ENCODE results near the gene MCFD2. TPM values are rescaled to one million over a fixed set of nuclear protein-coding genes. Genes with fewer than 3 reads are reported as not detected.

MCFD2 gene
- total RNA-seq, 3 donors from 2014 or later (not counting 1 experiment from before 2014, with no cell fraction given) = 24.5 to 38.4 (median 34.8) TPM

- H3K36me3 Mint-ChIP-seq = peaks cover 15% of the 10 kb centered on the region
- H3K9me3 Mint-ChIP-seq = peaks cover 3 to 5% of the 10 kb centered on the region in 2 donors
- DNase-seq = no peak
- Histone ChIP-seq H3K36me3 (ENCODE audit: control insufficient read depth, insufficient read depth, low read length) (no peaks in the 10 kb centered on the region), H3K9me3 (ENCODE audit: control insufficient read depth, insufficient read depth, low read length) (no peaks in the 10 kb centered on the region), H3K27ac (ENCODE audit: low read length) (no peak overlapping the region), H3K4me3 (ENCODE audit: low read length) (no peak overlapping the region), H3K4me1 (ENCODE audit: control insufficient read depth, insufficient read depth, low read length) (no peaks in the 10 kb centered on the region), H3K27me3 (ENCODE audit: control insufficient read depth, insufficient read depth, low read length) (no peaks in the 10 kb centered on the region)
- H3K4me3 Mint-ChIP-seq = no peak overlapping the region
- ATAC-seq = no peak
- TF ChIP-seq CTCF (IDR thresholded peaks at IDR 0.05) = no peak
- no peaks in the 10 kb centered on the region for H3K27me3 Mint-ChIP-seq (ENCODE audit: low read depth in 2 of 2)
- intact Hi-C loops (cut with micrococcal nuclease) = no loop called here
- H3K27ac Mint-ChIP-seq = no peak overlapping the region
- no peaks in the 10 kb centered on the region for H3K4me1 Mint-ChIP-seq
These were observed 7.5 kb upstream of the MCFD2 start for GRCh38 chr2:46923041-46923528.

- ATAC-seq = no peak
- H3K4me3 ChIP-seq (ENCODE audit: low read length) = no peak overlapping the region
- no peak overlapping the region for H3K27ac ChIP-seq (ENCODE audit: low read length)
- peaks cover 15% of the 10 kb centered on the region for H3K36me3 Mint-ChIP-seq
- TF ChIP-seq CTCF (IDR thresholded peaks at IDR 0.05) = no peak
- H3K9me3 Mint-ChIP-seq = peaks cover 3 to 5% of the 10 kb centered on the region in 2 donors
- no peaks in the 10 kb centered on the region for H3K4me1 ChIP-seq (ENCODE audit: control insufficient read depth, insufficient read depth, low read length)
- H3K4me3 Mint-ChIP-seq = no peak overlapping the region
- intact Hi-C loops (cut with micrococcal nuclease) = no loop called here
- no peak for DNase-seq
- no peaks in the 10 kb centered on the region for H3K36me3 ChIP-seq (ENCODE audit: control insufficient read depth, insufficient read depth, low read length)
- no peaks in the 10 kb centered on the region for H3K9me3 ChIP-seq (ENCODE audit: control insufficient read depth, insufficient read depth, low read length)
- WGBS (ENCODE audit: insufficient coverage) = 75% methylated on average over 4 of the region's 4 CpGs
- no peaks in the 10 kb centered on the region for H3K27me3 ChIP-seq (ENCODE audit: control insufficient read depth, insufficient read depth, low read length)
- H3K4me1 Mint-ChIP-seq = peaks cover 0 to 3% of the 10 kb centered on the region in 2 donors
- no peaks in the 10 kb centered on the region for H3K27me3 Mint-ChIP-seq (ENCODE audit: low read depth in 2 of 2)
- H3K27ac Mint-ChIP-seq = no peak overlapping the region
These were observed 7.0 kb upstream of the MCFD2 start for GRCh38 chr2:46922606-46923005.

GRCh38 chr2:46921676-46922448 is 6.3 kb upstream of the MCFD2 start:
- Histone ChIP-seq H3K9me3 (ENCODE audit: control insufficient read depth, insufficient read depth, low read length) (no peaks in the 10 kb centered on the region), H3K4me3 (ENCODE audit: low read length) (no peak overlapping the region), H3K27ac (ENCODE audit: low read length) (no peak overlapping the region), H3K36me3 (ENCODE audit: control insufficient read depth, insufficient read depth, low read length) (no peaks in the 10 kb centered on the region), H3K27me3 (ENCODE audit: control insufficient read depth, insufficient read depth, low read length) (no peaks in the 10 kb centered on the region), H3K4me1 (ENCODE audit: control insufficient read depth, insufficient read depth, low read length) (peaks cover 3% of the 10 kb centered on the region)
- 87% methylated on average over 10 of the region's 11 CpGs for WGBS (ENCODE audit: insufficient coverage)
- Mint-ChIP-seq H3K4me3 (no peak overlapping the region), H3K27ac (no peak overlapping the region), H3K27me3 (ENCODE audit: low read depth in 2 of 2) (no peaks in the 10 kb centered on the region), H3K9me3 (peaks cover 1 to 3% of the 10 kb centered on the region in 2 donors), H3K4me1 (peaks cover 6 to 7% of the 10 kb centered on the region in 2 donors), H3K36me3 (peaks cover 10% of the 10 kb centered on the region)
- intact Hi-C loops (cut with micrococcal nuclease) = no loop called here
- no peak for TF ChIP-seq CTCF (IDR thresholded peaks at IDR 0.05)
- ATAC-seq (no peak), DNase-seq (no peak)
